Fibroblast of mammary gland (primary cell): Measurements from ENCODE around the gene SLIRP.

Experiments used
- DNase-seq: peaks from one replicate; pipeline ENCODE4 v3.0.0-alpha.2; 2010; ENCODE audit warnings: low read depth
- H3K4me3 ChIP-seq: 2 replicates; pipeline ENCODE4 v1.5.1; 2011; ENCODE audit warnings: low read depth, mild to moderate bottlenecking, low read length, moderate library complexity; ENCODE audit not compliant: control insufficient read depth
- CTCF ChIP-seq: conservative IDR thresholded peaks from 2 replicates; pipeline ENCODE4 v1.5.1; 2011; ENCODE audit warnings: low read depth, low read length, inconsistent platforms; ENCODE audit not compliant: control insufficient read depth, insufficient read depth

Gene SLIRP

GRCh38 chr14:77674931-77675330 is 33.0 kb upstream of the SLIRP start:
- no peak for TF ChIP-seq CTCF
- H3K4me3 ChIP-seq = no peak overlapping the region
- no peak for DNase-seq

- H3K4me3 ChIP-seq = no peak overlapping the region
- no peak for TF ChIP-seq CTCF
- peak; percentile 57 for DNase-seq
Measured at GRCh38 chr14:77681196-77682157, 26.4 kb upstream of the SLIRP start.

- TF ChIP-seq CTCF = no peak
- peak; percentile 42 for DNase-seq
- no peak overlapping the region for H3K4me3 ChIP-seq
Measured at GRCh38 chr14:77682158-77682553, 25.7 kb upstream of the SLIRP start.

- no peak for TF ChIP-seq CTCF
- DNase-seq = no peak
Measured at GRCh38 chr14:77691259-77691658, 16.6 kb upstream of the SLIRP start.

GRCh38 chr14:77707355-77707723 is 564 bp upstream of the SLIRP start:
- peak overlapping the region; percentile 84 for H3K4me3 ChIP-seq
- peak; percentile 60 for DNase-seq
- peak; percentile 65 for TF ChIP-seq CTCF

More at GRCh38 chr14:77691259-77691658, 16.6 kb upstream of the SLIRP start:
- H3K4me3 ChIP-seq = no peak overlapping the region

- peak overlapping the region; percentile 84 for H3K4me3 ChIP-seq
- no peak for TF ChIP-seq CTCF
- no peak for DNase-seq
Measured at GRCh38 chr14:77708749-77709148, 846 bp downstream of the SLIRP start.
